HCT116 (cell line): ENCODE measurements around the gene IP6K2. TPM values are rescaled to one million over a fixed set of nuclear protein-coding genes. Genes with fewer than 3 reads are reported as not detected.

Source experiments
- ATAC-seq: fragments of 200-7000 bp; cut with Tn5 transposase; 2 replicates; pipeline ENCODE4 v1.9.1; 2020; ENCODE audit warnings: mild to moderate bottlenecking, moderate library complexity
- BruUV-seq: library from RNA; stranded (reverse); fragments of 400-500 nt; replicated peaks from 2 replicates; lab custom pipeline; 2021; lab: Mats Ljungman, UMichigan
- CTCF ChIA-PET: fragments of 300-600 bp; sonication (Branson Sonifier 250); formaldehyde crosslinking; loops from one replicate; lab custom pipeline; 2021; ENCODE audit warnings: antibody characterized with exemption; lab: Charles Lee
- POLR2A ChIA-PET: fragments of 300-600, 350-600 bp; sonication (Branson Sonifier 250); formaldehyde crosslinking; loops from one replicate; lab custom pipeline; 2021; ENCODE audit warnings: antibody characterized with exemption; lab: Charles Lee
- RAD21 ChIA-PET, 2 experiments: fragments of 300-600 bp; sonication (Branson Sonifier 250); formaldehyde crosslinking; loops; one replicate each; lab custom pipeline; 2023; ENCODE audit warnings: low total read pairs in 2 of 2; ENCODE audit not compliant: uncharacterized antibody in 2 of 2, unreplicated experiment in 2 of 2, low non-redundant PET in 1 of 2; lab: Charles Lee
- DNase-seq: peaks from one replicate; pipeline ENCODE4 v3.0.0-alpha.2; 2010; ENCODE audit warnings: low read depth, low spot score
- H2AFZ ChIP-seq: fragments of 200-600 bp; shearing (Covaris generic), sonication (generic); 2 replicates; pipeline ENCODE4 v1.6.1; 2017; ENCODE audit warnings: low read depth, mixed run types, mixed read lengths, antibody characterized with exemption, low read length; ENCODE audit not compliant: poor library complexity, severe bottlenecking
- H3K27ac ChIP-seq: 2 replicates; pipeline ENCODE4 v1.5.1; 2012; ENCODE audit warnings: low read depth, low read length
- H3K27me3 ChIP-seq: fragments of 200-600 bp; sonication (generic); 2 replicates; pipeline ENCODE4 v1.6.1; 2016; ENCODE audit warnings: mixed run types, low read length, mixed read lengths; ENCODE audit not compliant: insufficient read depth
- H3K36me3 ChIP-seq, 2 experiments: fragments of 200-500 bp in 1 of 2; fragments of 200-600 bp in 1 of 2; sonication (Bioruptor generic) in 1 of 2; sonication (generic) in 1 of 2; 2 replicates each; pipeline versions ENCODE4 v1.5.1 to v1.6.1; 2014 to 2016; ENCODE audit warnings: low read length in 2 of 2, inconsistent platforms in 1 of 2, mixed read lengths in 1 of 2, mixed run types in 1 of 2; ENCODE audit not compliant: insufficient read depth in 2 of 2, control insufficient read depth in 1 of 2
- H3K4me1 ChIP-seq, 2 experiments: fragments of 200-600 bp in 1 of 2; sonication (generic) in 1 of 2; 2 replicates each; pipeline versions ENCODE4 v1.5.1 to v1.6.1; 2012 to 2017; ENCODE audit warnings: low read length in 2 of 2, inconsistent platforms in 1 of 2, mild to moderate bottlenecking in 1 of 2, mixed read lengths in 1 of 2, mixed run types in 1 of 2, moderate library complexity in 1 of 2; ENCODE audit not compliant: insufficient read depth in 2 of 2, control insufficient read depth in 1 of 2
- H3K4me2 ChIP-seq: fragments of 200-600 bp; sonication (generic); 2 replicates; pipeline ENCODE4 v1.6.1; 2017; ENCODE audit warnings: mixed run types, low read length, mixed read lengths
- H3K4me3 ChIP-seq, 2 experiments: fragments of 200-600 bp in 1 of 2; sonication (generic) in 1 of 2; replicated peaks in 1 of 2; 2 replicates each; pipeline ENCODE4 v1.5.1; 2011 to 2016; ENCODE audit warnings: low read length in 2 of 2, control low read depth in 1 of 2, low read depth in 1 of 2, mild to moderate bottlenecking in 1 of 2, mixed read lengths in 1 of 2, mixed run types in 1 of 2
- H3K79me2 ChIP-seq: fragments of 200-600 bp; sonication (generic); 2 replicates; pipeline ENCODE4 v1.6.1; 2017; ENCODE audit warnings: mild to moderate bottlenecking, mixed run types, low read length, moderate library complexity, mixed read lengths; ENCODE audit not compliant: insufficient read depth
- H3K9ac ChIP-seq: fragments of 200-600 bp; sonication (generic); 2 replicates; pipeline ENCODE4 v1.6.1; 2016; ENCODE audit warnings: low read length, mixed read lengths
- H3K9me2 ChIP-seq: fragments of 200-600 bp; sonication (generic), shearing (Covaris generic); 2 replicates; pipeline ENCODE4 v1.6.1; 2017; ENCODE audit warnings: mixed run types, mild to moderate bottlenecking, moderate library complexity; ENCODE audit not compliant: insufficient read depth
- H3K9me3 ChIP-seq, 2 experiments: fragments of 200-500 bp in 1 of 2; fragments of 200-600 bp in 1 of 2; sonication (Bioruptor generic) in 1 of 2; sonication (generic) in 1 of 2; 2 replicates each; pipeline ENCODE4 v1.6.1; 2014 to 2017; ENCODE audit warnings: low read length in 2 of 2, mixed read lengths in 2 of 2, inconsistent platforms in 1 of 2, low read depth in 1 of 2, mild to moderate bottlenecking in 1 of 2, mixed run types in 1 of 2, moderate library complexity in 1 of 2; ENCODE audit not compliant: control insufficient read depth in 1 of 2, insufficient read depth in 1 of 2
- H4K20me1 ChIP-seq: fragments of 200-600 bp; sonication (generic), shearing (Covaris generic); 2 replicates; pipeline ENCODE4 v1.6.1; 2017; ENCODE audit warnings: mixed run types, mild to moderate bottlenecking, moderate library complexity; ENCODE audit not compliant: insufficient read depth
- CBX3 ChIP-seq: IDR thresholded peaks from 2 replicates; pipeline ENCODE4 v1.6.1; 2012; ENCODE audit warnings: low read depth
- CEBPB ChIP-seq: IDR thresholded peaks from 2 replicates; pipeline ENCODE4 v1.6.1; 2012; ENCODE audit warnings: low read depth
- CTCF ChIP-seq, 3 experiments: fragments of 200-600 bp in 1 of 3; sonication (generic) in 1 of 3; IDR thresholded peaks in 2 of 3; conservative IDR thresholded peaks in 1 of 3; 2 replicates each; pipeline ENCODE4 v1.5.1; 2012 to 2017; ENCODE audit warnings: low read depth in 2 of 3, low read length in 2 of 3, antibody characterized with exemption in 1 of 3, borderline replicate concordance in 1 of 3, control low read depth in 1 of 3, mild to moderate bottlenecking in 1 of 3, mixed read lengths in 1 of 3, mixed run types in 1 of 3, moderate library complexity in 1 of 3; ENCODE audit not compliant: insufficient read depth in 1 of 3
- FOSL1 ChIP-seq: IDR thresholded peaks from 2 replicates; pipeline ENCODE4 v1.6.1; 2012; ENCODE audit warnings: low read depth
- JUND ChIP-seq: IDR thresholded peaks from 2 replicates; pipeline ENCODE4 v1.6.1; 2012
- MAX ChIP-seq: IDR thresholded peaks from 2 replicates; pipeline ENCODE4 v1.6.1; 2012
- SIN3A ChIP-seq: IDR thresholded peaks from 2 replicates; pipeline ENCODE4 v1.6.1; 2012; ENCODE audit warnings: low read depth
- SRF ChIP-seq: IDR thresholded peaks from 2 replicates; pipeline ENCODE4 v1.6.1; 2012; ENCODE audit warnings: low read depth
- TCF7L2 ChIP-seq: IDR thresholded peaks from 2 replicates; pipeline ENCODE4 v1.7.0; 2011; ENCODE audit warnings: borderline replicate concordance, inconsistent platforms; ENCODE audit not compliant: insufficient read depth, insufficient read length; ENCODE audit errors: extremely low read depth
- ZNF274 ChIP-seq: fragments of 200-500 bp; sonication (Bioruptor generic); IDR thresholded peaks from 2 replicates; pipeline ENCODE4 v1.6.1; 2014; ENCODE audit warnings: mild to moderate bottlenecking, low read depth, low read length, inconsistent platforms
- intact Hi-C: fragments of 100-400 bp; cut with micrococcal nuclease; formaldehyde crosslinking; loops from 2 replicates; pipeline ENCODE4 v1.10.0; 2022
- total RNA-seq: library from RNA; stranded (reverse); gene quantifications from one replicate; pipeline ENCODE4 v1.2.1, GENCODE V29; 2021; ENCODE audit not compliant: unreplicated experiment

The IP6K2 gene
- total RNA-seq, 1 experiment from 2014 or later: 89.5 TPM

GRCh38 chr3:48651771-48652170, 65.2 kb downstream of the IP6K2 start:
- DNase-seq (no peak), ATAC-seq (no peak)
- Histone ChIP-seq H3K4me3 (no peak overlapping the region), H3K27me3 (no peaks in the 10 kb centered on the region), H3K79me2 (no peaks in the 10 kb centered on the region), H2AFZ (no peak overlapping the region), H4K20me1 (no peaks in the 10 kb centered on the region), H3K9me3 (no peaks in the 10 kb centered on the region), H3K4me2 (no peak overlapping the region), H3K36me3 (no peaks in the 10 kb centered on the region), H3K9me2 (no peaks in the 10 kb centered on the region), H3K27ac (no peak overlapping the region), H3K4me1 (peaks cover 0 to 7% of the 10 kb centered on the region in 2 experiments; a peak in 3 of 4 replicates), H3K9ac (no peak overlapping the region)
- CTCF ChIA-PET: interaction anchor here (1.2 kb wide), 1 partner anchor 16 kb away, joined by 3 read pairs; the partner anchor contains the start of gene SLC26A6
- intact Hi-C loops: no loop called here
- POLR2A ChIA-PET: no interaction called here
- TF ChIP-seq SIN3A (no peak), CBX3 (no peak), FOSL1 (no peak), MAX (no peak), CEBPB (no peak), TCF7L2 (no peak), CTCF (IDR thresholded peaks at IDR 0.05 in 2 of 3, conservative IDR thresholded peaks at IDR 0.05 in 1 of 3; ENCODE audit: borderline replicate concordance in 1 of 3, insufficient read depth in 1 of 3, low read depth in 2 of 3, low read length in 2 of 3) (no peak), JUND (no peak), SRF (no peak), ZNF274 (no peak)
- no TSS peak for BruUV-seq
- RAD21 ChIA-PET: no interaction called here
